Activated CD4-positive, alpha-beta T cell treated with anti-CD3 and anti-CD28 coated beads, Interleukin-2, Interleukin-6, amounts not matched to agents 100 ng/mL and 50 ng/mL, durations not matched to agents 16 hours and 8 hours (primary cell): ENCODE results near the gene TEAD1.

ENCODE experiments used
- DNase-seq: peaks from one replicate; pipeline ENCODE4 v3.0.0-alpha.2; 2020

TEAD1 gene

DNA sequence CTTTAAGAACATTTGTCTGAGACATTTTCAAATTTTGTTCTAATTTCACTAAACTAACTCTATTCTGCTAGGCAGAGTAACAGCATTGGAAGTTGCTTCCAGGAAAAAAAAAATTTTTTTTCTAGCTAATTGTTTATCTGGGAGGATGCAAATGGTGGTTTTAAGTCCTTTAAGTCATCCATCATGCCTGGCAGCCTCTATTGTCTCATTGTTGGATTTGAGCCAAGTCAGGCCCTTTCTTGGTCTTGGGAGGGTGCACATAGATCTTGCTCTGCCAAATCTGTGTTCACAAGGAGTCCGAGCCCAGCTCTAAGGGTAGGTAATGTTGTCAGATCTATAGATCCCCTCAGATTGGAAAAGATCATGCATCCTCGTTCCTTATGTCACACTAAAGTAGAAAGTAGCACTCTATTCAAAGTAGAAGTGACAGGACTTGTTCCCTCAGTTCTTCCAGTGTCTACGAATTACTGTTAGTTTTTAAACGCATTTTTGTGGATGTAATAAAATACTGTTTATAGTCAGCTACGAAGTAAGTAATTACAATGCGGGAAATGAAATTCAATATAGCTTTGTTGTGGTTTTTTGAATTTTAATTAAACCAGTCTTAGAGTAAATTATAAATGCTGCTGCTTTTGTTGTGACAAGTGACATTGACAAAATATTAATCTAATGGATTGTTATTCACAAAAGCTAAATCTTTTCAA lies 168.9 kb downstream of the TEAD1 start:
- DNase-seq = no peak

DNA sequence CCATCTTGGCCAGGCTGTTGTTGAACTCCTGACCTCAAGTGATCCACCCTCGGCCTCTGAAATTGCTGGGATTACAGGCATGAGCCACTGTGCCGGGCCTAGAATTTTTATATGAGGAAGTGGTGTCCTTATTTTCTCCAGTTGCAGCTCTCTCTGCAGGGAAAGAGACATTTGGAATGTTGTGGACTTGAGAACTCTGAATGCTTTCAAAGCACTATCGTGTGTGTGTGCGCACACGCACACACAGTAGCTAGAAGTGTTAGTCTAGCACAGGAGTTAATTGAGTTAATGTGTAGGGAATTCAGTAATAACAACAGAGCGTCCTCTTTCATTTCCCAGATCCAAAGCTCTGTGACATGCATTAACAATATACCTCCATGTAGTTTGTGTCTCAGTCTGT lies 170.9 kb downstream of the TEAD1 start:
- no peak for DNase-seq

GRCh38 chr11:12845739-12846358 lies 171.6 kb downstream of the TEAD1 start:
- no peak for DNase-seq

- DNase-seq = no peak
These were observed 172.8 kb downstream of the TEAD1 start for GRCh38 chr11:12846786-12847615.

DNA sequence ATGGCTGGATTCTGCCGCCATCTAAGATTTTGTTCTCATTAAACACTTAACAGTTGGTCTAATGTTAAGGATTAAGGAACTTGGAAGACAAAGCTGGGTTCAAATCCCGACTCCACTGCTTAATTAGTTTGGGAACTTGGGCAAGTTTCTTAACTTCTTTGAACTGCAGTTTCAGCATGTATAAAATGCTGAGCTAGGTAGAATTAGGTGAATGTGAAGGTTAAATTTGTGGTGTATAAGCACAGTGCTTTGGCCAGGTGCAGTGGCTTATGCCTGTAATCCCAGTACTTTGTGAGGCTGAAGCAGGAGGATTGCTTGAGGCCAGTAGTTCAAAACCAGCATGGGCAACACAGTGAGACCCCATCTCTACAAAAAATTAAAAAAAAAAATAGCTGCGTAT lies 174.2 kb downstream of the TEAD1 start:
- no peak for DNase-seq

DNA sequence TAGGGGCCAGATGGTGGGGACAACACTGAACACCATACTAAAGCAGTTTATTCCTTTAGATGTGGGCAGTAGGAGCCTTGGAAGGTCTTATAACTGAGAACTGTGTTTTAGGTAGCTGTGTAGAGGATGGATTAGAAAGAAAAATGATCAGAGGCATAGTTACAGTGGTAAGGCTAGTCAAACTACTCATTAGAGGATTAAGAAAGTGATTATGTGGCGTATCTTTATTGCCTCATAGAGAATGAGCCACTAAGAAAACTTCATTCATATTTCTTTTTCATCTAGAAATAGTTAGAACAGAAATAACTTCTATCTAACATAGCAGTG lies 179.1 kb downstream of the TEAD1 start:
- no peak for DNase-seq

DNA sequence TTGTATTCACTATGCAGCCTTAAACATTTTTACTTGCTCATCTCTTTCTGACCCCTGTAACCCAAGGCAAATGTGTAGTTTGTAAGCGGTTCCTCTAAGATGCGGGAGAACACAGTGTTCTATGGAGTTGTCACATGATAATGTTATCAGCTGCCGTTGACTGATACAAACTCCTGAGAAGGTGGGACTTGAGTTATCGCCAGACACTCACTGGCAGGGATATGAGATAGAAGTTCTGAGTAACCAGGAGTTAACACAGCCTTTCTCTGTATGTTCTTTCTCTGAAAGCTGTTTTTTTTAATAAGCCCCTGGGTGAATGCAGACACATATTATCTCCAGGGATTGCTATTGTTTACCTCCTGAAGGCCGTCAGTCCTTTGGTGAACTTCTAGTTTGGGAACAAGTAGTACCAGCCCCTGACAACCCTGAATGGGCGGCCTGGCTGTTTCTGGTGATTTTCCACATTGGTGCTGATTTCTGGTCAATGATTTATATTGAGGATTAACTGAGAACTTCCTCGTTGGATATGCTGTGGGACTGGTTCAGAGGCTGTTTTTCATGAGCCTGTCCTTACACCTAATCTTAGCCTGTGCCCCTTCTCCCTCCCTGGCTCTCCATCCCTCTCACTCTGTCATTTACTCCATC lies 179.6 kb downstream of the TEAD1 start:
- DNase-seq = no peak

DNA sequence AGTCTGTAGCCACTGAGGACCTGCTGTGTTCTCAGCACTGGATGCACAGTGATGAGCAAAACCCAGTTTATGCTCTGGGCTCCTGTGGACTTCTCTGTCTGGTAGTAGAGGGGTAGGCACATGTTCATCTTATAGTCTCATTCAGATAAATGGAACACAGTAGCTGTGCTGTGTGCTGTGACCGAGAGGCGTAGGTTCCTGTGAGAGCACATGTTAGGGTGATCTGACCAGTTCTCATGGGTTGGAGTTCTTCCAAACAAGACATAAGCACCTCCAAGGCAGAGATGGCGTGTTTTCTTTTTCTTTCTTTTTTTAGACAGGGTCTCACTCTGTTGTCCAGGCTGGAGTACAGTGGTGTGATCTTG lies 180.1 kb downstream of the TEAD1 start:
- DNase-seq = no peak

- DNase-seq = no peak
These were observed 180.6 kb downstream of the TEAD1 start for GRCh38 chr11:12854829-12855228.

GRCh38 chr11:12856338-12856737 lies 182.1 kb downstream of the TEAD1 start:
- DNase-seq = no peak

- DNase-seq = no peak
These were observed 183.4 kb downstream of the TEAD1 start for GRCh38 chr11:12857572-12857971.

GRCh38 chr11:12859872-12860657 lies 185.8 kb downstream of the TEAD1 start:
- no peak for DNase-seq

DNA sequence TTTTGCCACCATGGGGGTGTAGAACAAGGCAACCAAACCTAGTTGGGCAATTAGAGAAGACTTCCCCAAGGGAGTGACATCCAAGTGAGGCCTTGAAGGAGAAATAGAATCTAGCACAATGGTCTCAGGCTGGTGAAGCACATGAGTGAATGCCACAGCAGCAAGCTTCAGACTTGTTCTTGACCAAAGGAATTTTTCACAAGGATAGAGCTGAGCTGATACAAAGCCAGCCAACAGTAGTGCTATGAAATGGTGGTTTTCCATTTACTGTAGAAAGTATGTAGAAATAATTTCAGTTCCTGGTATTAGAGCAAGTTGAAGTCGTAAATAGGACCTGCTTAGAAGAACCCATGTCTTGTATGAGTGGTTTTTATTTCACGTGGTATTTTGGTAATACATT lies 186.6 kb downstream of the TEAD1 start:
- DNase-seq = no peak

- DNase-seq = no peak
These were observed 188.7 kb downstream of the TEAD1 start for GRCh38 chr11:12862696-12863469.

DNA sequence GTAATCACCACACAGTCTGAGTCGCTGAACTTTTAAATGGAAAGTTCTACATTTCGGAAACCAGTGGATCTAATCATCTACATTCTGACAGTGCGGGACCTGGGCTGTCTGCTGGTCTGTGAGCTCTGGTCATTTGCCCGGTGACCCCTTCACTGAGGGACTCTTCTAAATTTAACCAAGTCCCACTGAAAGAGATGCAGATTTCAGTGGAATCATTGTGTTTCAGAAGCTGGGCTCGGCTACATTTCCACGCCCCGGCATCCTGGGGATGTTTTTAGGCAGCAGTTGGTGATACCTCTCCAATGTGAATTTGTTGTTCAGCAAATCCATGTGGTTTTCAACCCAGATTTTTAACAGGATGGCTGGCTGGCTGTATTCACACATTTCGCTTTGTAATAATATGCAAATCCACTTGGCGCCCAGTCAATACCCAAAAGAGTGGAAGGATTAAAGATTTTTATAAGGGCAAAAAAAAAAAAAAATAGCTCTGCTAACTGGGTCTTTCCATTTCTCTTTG lies 189.4 kb downstream of the TEAD1 start:
- no peak for DNase-seq

DNA sequence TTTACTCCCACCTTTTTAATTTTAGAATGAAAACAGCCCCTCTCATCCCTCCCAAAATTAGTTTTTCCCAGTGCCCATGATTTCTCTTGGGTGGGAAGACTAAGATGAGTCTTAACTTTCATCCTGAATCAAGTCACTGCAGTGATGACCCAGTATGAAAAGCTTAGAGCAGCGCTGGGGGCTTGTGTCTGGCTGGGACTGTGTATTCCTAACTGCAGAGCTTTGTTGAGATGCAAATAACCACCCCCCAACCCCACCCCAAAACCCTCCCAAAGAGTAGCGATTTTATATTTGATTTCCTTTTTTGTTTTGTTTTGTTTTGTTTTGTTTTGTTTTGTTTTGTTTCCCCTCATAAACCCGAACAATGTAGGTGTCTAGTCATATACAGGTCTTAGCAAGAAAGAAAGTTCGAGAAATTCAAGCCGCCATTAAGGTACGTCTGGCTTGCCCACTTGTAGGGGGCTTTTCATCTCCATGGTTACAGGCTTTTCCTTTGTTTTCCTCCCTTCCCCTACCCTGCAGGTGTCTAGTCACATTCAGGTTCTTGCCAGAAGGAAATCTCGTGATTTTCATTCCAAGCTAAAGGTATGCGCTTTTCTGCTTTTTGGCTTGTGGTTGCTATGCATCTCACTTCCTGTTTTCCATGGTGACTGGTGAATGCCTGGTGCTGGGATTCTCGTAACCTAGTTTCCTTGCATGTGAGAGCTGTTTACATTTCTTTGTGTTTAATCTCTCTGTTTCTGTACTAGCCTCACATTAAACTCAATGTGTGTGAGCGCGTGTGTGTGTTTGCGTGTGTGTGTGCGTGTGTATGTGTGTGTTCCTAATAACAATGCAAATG lies 190.3 kb downstream of the TEAD1 start:
- no peak for DNase-seq

DNA sequence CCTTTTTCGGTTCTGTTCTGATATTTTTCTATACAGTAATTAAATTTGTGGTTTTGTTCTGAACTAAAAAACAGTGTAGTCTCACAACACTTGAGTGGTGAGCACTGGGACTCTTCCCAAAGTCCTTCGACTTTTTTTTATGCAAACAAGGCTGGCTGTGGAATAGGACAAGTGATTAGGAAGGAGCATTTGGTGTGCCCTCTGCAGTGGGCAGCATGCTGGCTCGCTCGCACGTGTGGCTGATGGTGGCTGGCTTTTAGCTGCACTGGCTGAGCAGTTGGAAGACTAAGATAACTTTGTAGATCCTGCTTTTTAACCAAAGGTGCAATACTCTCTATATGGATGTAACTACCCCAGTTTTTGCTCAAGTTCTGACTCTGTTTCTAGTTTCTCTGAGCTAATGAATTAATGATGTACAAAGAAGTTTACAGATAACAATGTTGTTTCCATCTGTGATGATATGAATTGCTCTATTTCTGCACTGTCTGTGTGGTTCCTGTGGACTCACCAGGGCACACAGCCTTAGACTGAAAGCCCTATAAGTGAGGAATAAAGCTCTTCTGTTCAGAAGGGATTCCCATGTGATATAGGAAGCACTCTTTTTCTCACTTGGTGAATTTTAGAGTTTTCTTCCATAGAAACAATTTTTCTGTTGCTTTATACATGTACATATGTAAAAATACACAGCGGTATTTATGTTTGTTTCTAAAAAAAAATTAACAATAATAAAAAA lies 191.8 kb downstream of the TEAD1 start:
- no peak for DNase-seq

GRCh38 chr11:12867531-12867930 lies 193.3 kb downstream of the TEAD1 start:
- no peak for DNase-seq

- no peak for DNase-seq
These were observed 194.3 kb downstream of the TEAD1 start for GRCh38 chr11:12868315-12869073.
